Activated CD4-positive, alpha-beta memory T cell treated with anti-CD3 and anti-CD28 coated beads for 36 hours (primary cell): ENCODE data around the gene DOLK. TPM values are rescaled to one million over a fixed set of nuclear protein-coding genes. Genes with fewer than 3 reads are reported as not detected.

Experiments used
- CTCF ChIA-PET: fragments of 350-600 bp; sonication (Branson Sonifier 250); formaldehyde crosslinking; loops from one replicate; lab custom pipeline; 2021; ENCODE audit warnings: antibody characterized with exemption, inconsistent platforms; lab: Charles Lee
- POLR2A ChIA-PET: fragments of 350-600 bp; sonication (Branson Sonifier 250); formaldehyde crosslinking; loops from one replicate; lab custom pipeline; 2021; ENCODE audit warnings: antibody characterized with exemption; lab: Charles Lee
- DNase-seq: peaks from one replicate; pipeline ENCODE4 v3.0.0-alpha.2; 2020
- H3K27ac Mint-ChIP-seq: one replicate; pipeline ENCODE4 v1.8.0; 2021; ENCODE audit warnings: mixed read lengths
- H3K27me3 Mint-ChIP-seq: one replicate; pipeline ENCODE4 v1.8.0; 2021; ENCODE audit warnings: mixed read lengths
- H3K36me3 Mint-ChIP-seq: one replicate; pipeline ENCODE4 v1.8.0; 2021; ENCODE audit warnings: mixed read lengths
- H3K4me1 Mint-ChIP-seq: one replicate; pipeline ENCODE4 v1.8.0; 2021; ENCODE audit warnings: low read depth, mixed read lengths
- H3K4me3 Mint-ChIP-seq: one replicate; pipeline ENCODE4 v1.8.0; 2021; ENCODE audit warnings: mild to moderate bottlenecking, mixed read lengths
- H3K9me3 Mint-ChIP-seq: one replicate; pipeline ENCODE4 v1.8.0; 2021; ENCODE audit warnings: mixed read lengths
- intact Hi-C: fragments of 100-400 bp; cut with micrococcal nuclease; formaldehyde crosslinking; loops from one replicate; pipeline ENCODE4 v1.15.1; 2023
- total RNA-seq, 2 experiments: library from RNA; stranded (reverse); gene quantifications; one replicate each; pipeline ENCODE4 v1.2.3, GENCODE V29; 2021

The DOLK gene
- total RNA-seq, 2 experiments from 2014 or later: 5.7 to 6.7 TPM

DNA sequence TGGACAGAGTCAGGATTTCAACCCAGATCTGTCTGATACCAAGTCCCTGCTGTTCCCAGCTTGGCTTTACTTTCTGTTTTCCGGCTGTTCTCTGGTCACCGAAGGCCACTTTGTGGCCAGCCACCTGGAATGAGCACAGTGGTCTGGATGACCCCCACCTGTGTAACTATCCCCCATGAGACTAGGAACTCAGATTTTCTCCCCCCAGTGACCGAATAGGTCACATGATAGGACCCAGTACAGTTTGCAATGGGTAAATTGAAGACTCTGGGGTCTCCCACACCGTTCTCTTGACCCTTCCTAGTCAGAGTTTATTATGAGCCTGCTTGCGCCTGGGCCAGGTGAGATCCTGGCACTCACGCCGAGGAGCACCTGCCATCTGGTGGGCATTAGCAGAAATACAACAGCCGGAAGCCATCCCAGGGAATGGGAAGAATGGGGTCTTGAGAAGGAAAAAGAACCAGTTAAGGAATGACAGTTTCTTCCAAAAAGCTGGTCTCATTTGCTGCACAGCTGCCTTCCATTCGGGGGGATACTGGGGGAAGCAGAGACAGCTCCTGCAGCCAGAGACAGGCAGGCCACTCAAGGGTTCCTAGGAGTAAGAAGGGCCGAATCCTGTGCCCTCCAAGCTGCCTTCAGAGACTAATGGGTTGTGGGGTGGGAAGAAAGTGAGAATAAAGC is 19.5 kb downstream of the DOLK start:
- POLR2A ChIA-PET: interaction anchor here (0.5 to 1.4 kb wide), 2 partner anchors 46 to 76 kb away, joined by 4 read pairs; partner anchors contain the start of gene KYAT1
- peaks cover 9% of the 10 kb centered on the region for H3K4me1 Mint-ChIP-seq
- no peak overlapping the region for H3K27ac Mint-ChIP-seq
- CTCF ChIA-PET: interaction anchor here (0.7 to 10.6 kb wide), 34 partner anchors 9 to 642 kb away, joined by 3 to 184 read pairs (median 4); partner anchors contain the start of genes ENDOG and SPOUT1
- DNase-seq: peak; percentile 65
- H3K36me3 Mint-ChIP-seq: no peaks in the 10 kb centered on the region
- H3K4me3 Mint-ChIP-seq: no peak overlapping the region
- no peaks in the 10 kb centered on the region for H3K27me3 Mint-ChIP-seq
- no peaks in the 10 kb centered on the region for H3K9me3 Mint-ChIP-seq
- intact Hi-C loops: loop anchor here (1.0 to 5.0 kb wide), 3 partner anchors 46 to 281 kb away; partner anchors contain the start of genes KYAT1 and LRRC8A

DNA sequence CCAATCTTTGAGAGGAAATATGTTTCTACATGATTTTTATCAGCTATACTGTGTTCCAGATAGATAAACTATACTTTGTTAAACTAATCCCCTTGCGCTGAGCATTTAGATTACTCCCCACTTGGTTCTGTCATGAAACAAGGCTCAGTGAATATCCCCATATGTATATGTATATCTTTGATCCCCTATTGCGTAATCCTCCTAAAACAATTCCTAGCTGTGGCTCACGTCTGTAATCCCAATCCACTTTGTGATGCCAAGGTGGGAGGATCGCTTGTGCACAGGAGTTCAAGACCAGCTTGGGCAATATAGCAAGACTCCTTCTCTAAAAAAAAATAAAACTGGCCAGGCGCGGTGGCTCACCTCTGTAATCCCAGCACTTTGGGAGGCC is 23.9 kb downstream of the DOLK start:
- POLR2A ChIA-PET: no interaction called here
- intact Hi-C loops: no loop called here
- peaks cover 12% of the 10 kb centered on the region for H3K4me1 Mint-ChIP-seq

DNA sequence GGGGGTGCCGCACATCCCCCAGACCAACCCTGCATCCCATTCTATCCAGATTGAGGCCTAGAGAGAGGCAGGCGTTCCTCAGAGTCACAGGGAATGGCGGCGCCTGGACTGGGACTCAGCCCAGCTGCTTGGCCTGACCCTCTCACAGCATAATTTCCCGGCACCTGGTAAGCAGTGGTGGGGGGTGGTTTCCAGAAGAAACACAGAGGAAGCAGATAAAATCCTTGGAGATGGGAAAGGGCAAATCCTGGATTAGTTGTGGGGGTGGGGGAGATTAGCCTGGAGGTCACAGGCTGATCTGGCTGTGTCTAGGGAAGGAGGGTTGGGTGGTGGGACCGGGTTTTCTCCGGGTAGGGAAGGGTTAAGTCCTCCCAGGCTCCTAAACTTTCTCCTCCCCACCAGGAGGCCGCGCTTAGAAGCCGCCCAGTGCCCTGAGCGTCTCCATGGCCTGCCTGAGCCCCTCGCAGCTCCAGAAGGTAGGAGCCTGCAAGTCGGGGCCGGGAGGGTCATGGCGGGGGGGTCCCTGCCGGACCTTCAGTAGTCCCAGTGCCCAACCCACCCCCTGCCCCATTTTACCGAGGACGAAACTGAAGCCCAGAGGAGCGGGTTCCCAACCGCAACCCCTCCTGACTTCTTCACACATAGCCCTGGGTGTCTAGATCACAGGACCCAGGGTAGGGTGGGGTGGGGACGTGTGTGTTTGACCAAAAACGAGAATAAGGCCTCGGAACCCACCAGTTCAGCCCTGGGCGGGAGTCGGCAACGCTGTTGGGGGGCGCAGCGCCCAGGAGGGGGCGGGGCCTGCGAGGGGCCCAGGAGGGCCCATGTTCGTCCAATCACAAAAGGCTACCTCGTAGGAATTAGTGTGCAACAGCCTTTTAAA is 25.3 kb downstream of the DOLK start:
- POLR2A ChIA-PET: no interaction called here
- peaks cover 6% of the 10 kb centered on the region for H3K4me1 Mint-ChIP-seq
- CTCF ChIA-PET: interaction anchor here (10.6 kb wide), 1 partner anchor 58 kb away, joined by 184 read pairs; no protein-coding TSS in a partner anchor
- intact Hi-C loops: no loop called here
- H3K36me3 Mint-ChIP-seq: peaks cover 5% of the 10 kb centered on the region
- DNase-seq: no peak
- no peak overlapping the region for H3K27ac Mint-ChIP-seq
- H3K27me3 Mint-ChIP-seq: no peaks in the 10 kb centered on the region
- H3K9me3 Mint-ChIP-seq: no peaks in the 10 kb centered on the region
- no peak overlapping the region for H3K4me3 Mint-ChIP-seq

More for the DNA sequence above, 23.9 kb downstream of the DOLK start:
- CTCF ChIA-PET: interaction anchor here (1.3 to 10.6 kb wide), 2 partner anchors 60 to 106 kb away, joined by 3 to 184 read pairs; no protein-coding TSS in a partner anchor
- no peak overlapping the region for H3K27ac Mint-ChIP-seq
- no peaks in the 10 kb centered on the region for H3K9me3 Mint-ChIP-seq
- H3K36me3 Mint-ChIP-seq: no peaks in the 10 kb centered on the region
- no peaks in the 10 kb centered on the region for H3K27me3 Mint-ChIP-seq
- H3K4me3 Mint-ChIP-seq: no peak overlapping the region
- DNase-seq: no peak

DNA sequence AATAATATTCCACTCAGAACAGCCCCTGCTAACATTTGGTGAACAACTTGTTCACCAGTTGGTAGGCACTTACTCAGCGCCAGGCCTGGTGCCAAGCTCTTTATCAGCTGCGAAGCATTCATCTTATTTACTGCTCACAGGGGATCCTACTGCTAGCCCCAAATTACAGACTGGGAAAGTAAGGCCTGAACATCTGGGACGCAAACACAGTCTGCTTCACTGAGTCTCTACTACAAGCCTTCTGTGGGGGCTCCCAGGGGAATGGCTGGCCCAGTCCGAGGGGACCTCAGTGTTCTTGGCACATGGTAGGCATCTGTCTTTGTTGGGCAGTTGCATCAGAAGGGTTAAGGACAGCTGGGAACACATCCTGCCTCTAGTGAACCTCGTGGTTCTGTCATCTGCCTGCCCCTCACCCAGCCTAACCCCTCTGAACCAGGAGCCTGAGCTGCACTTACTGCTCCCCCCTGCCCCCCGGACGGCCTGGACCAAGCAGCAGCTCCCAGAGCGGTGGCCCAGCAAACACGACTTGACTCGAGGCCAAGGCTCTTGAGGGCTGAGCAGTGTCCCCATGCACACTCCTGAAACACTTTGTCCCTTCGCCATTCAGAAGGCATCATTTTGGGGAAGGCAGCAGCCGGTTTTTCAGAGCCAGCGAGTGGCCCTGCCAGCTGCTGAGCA is 26.9 kb downstream of the DOLK start, which contains the start of gene PHYHD1:
PHYHD1 (plus strand) TSS at position 602 of the 678 bp plus-strand sequence. CDS start 1,342 bp downstream, outside the sequence.
- ChIA-PET CTCF (interaction anchor here (1.0 kb wide), 1 partner anchor 58 kb away, joined by 3 read pairs; no protein-coding TSS in a partner anchor), POLR2A (interaction anchor here (0.6 kb wide), 1 partner anchor 847 kb away, joined by 3 read pairs; no protein-coding TSS in a partner anchor)
- no peaks in the 10 kb centered on the region for H3K9me3 Mint-ChIP-seq
- H3K36me3 Mint-ChIP-seq: peaks cover 9% of the 10 kb centered on the region
- H3K27me3 Mint-ChIP-seq: no peaks in the 10 kb centered on the region
- no peak within 1 kb of the TSS for H3K4me3 Mint-ChIP-seq
- no peak for DNase-seq
- H3K27ac Mint-ChIP-seq: peak within 1 kb of the TSS; percentile 28
- H3K4me1 Mint-ChIP-seq: peaks cover 3% of the 10 kb centered on the region
- intact Hi-C loops: no loop called here

DNA sequence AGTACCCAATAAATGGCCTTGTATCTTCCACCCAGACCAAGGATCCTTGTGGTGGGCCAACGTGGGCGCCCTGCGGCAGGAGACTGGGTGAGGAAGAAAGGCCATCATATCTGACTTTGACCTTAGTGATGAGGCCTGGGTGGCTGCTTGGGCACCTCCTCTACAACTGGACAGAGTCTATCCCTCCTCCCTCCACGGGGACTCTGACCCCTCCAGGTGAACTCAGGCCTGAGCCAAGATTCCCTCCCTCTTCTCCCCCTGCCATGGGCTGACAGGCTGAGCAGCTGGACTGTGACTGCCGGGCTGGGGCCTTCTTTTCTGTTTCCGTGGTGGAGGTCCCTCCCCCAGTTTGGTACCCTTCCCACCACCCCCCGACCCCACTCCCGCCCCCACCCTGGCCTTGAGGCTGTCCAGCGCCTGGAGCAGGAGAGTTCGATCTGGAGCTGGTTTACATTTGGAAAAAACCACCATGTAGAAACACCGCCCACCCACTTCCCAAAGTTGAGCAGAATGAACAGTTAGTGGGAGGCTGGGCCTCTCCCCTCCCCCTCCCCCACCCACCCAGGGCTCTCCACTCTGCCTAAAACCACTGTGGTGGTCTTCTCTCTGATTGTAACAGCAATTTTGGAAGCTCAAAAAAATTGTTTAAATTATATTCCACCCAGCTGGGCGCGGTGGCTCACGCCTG is 27.9 kb downstream of the DOLK start:
- H3K27ac Mint-ChIP-seq: no peak overlapping the region
- peaks cover 3% of the 10 kb centered on the region for H3K4me1 Mint-ChIP-seq
- ChIA-PET CTCF (interaction anchor here (0.6 kb wide), 1 partner anchor 56 kb away, joined by 3 read pairs; no protein-coding TSS in a partner anchor), POLR2A (no interaction called here)
- intact Hi-C loops: no loop called here
- H3K27me3 Mint-ChIP-seq: no peaks in the 10 kb centered on the region
- H3K4me3 Mint-ChIP-seq: no peak overlapping the region
- no peak for DNase-seq
- H3K36me3 Mint-ChIP-seq: peaks cover 9% of the 10 kb centered on the region
- H3K9me3 Mint-ChIP-seq: no peaks in the 10 kb centered on the region

DNA sequence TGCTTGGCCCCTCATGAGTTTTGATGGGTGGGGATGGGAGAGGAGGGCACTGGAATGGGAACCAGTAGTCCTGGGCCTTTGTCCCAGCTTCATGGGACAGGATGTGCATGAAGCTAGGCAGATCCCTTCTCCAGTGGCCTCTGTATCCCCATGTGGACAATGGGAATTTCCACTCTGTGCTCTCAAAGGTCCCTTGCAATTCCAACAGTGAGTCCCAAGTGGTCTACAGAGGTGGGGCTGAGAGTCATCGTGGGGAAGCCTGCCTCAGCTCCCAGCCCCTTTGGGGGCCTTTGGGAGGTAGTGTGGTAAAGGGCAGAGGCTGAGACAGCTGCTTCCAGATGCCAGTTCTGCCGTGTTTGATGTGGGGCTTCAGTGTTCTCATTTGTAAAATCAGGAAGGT is 28.5 kb downstream of the DOLK start:
- Mint-ChIP-seq H3K4me3 (no peak overlapping the region), H3K36me3 (peaks cover 9% of the 10 kb centered on the region), H3K9me3 (no peaks in the 10 kb centered on the region), H3K27me3 (no peaks in the 10 kb centered on the region), H3K27ac (no peak overlapping the region), H3K4me1 (peaks cover 3% of the 10 kb centered on the region)
- CTCF ChIA-PET: interaction anchor here (0.6 kb wide), 1 partner anchor 55 kb away, joined by 3 read pairs; no protein-coding TSS in a partner anchor
- POLR2A ChIA-PET: no interaction called here
- no peak for DNase-seq
- intact Hi-C loops: no loop called here

DNA sequence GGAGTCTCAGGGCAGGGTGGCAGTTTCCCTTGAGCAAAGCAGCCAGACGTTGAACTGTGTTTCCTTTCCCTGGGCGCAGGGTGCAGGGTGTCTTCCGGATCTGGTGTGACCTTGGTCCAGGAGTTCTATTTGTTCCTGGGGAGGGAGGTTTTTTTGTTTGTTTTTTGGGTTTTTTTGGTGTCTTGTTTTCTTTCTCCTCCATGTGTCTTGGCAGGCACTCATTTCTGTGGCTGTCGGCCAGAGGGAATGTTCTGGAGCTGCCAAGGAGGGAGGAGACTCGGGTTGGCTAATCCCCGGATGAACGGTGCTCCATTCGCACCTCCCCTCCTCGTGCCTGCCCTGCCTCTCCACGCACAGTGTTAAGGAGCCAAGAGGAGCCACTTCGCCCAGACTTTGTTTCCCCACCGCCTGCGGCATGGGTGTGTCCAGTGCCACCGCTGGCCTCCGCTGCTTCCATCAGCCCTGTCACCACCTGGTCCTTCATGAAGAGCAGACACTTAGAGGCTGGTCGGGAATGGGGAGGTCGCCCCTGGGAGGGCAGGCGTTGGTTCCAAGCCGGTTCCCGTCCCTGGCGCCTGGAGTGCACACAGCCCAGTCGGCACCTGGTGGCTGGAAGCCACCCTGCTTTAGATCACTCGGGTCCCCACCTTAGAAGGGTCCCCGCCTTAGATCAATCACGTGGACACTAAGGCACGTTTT is 30.1 kb downstream of the DOLK start:
- Mint-ChIP-seq H3K27me3 (no peaks in the 10 kb centered on the region), H3K36me3 (peaks cover 15% of the 10 kb centered on the region), H3K4me3 (no peak overlapping the region), H3K4me1 (peaks cover 19% of the 10 kb centered on the region), H3K27ac (no peak overlapping the region), H3K9me3 (no peaks in the 10 kb centered on the region)
- intact Hi-C loops: no loop called here
- POLR2A ChIA-PET: interaction anchor here (0.7 kb wide), 1 partner anchor 177 kb away, joined by 3 read pairs; no protein-coding TSS in a partner anchor
- CTCF ChIA-PET: interaction anchor here (0.6 to 1.5 kb wide), 2 partner anchors 54 to 358 kb away, joined by 3 to 4 read pairs; no protein-coding TSS in a partner anchor
- no peak for DNase-seq

DNA sequence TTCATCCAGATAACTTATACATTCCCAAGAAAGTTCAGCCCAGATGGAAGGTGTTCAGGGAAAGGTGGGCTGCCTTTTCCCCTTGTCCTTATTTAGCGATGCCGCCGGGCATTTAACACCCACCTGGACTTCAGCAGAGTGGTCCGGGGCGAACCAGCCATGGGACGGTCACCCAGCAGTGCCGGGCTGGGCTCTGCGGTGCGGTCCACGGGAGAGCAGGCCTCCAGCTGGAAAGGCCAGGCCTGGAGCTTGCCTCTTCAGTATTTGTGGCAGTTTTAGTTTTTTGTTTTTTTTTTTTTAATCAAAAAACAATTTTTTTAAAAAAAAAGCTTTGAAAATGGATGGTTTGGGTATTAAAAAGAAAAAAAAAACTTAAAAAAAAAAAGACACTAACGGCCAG is 30.7 kb downstream of the DOLK start:
- no peaks in the 10 kb centered on the region for H3K27me3 Mint-ChIP-seq
- intact Hi-C loops: no loop called here
- DNase-seq: no peak
- POLR2A ChIA-PET: interaction anchor here (0.7 kb wide), 1 partner anchor 176 kb away, joined by 3 read pairs; no protein-coding TSS in a partner anchor
- H3K4me3 Mint-ChIP-seq: no peak overlapping the region
- peaks cover 24% of the 10 kb centered on the region for H3K4me1 Mint-ChIP-seq
- no peaks in the 10 kb centered on the region for H3K9me3 Mint-ChIP-seq
- peaks cover 15% of the 10 kb centered on the region for H3K36me3 Mint-ChIP-seq
- H3K27ac Mint-ChIP-seq: no peak overlapping the region
- CTCF ChIA-PET: interaction anchor here (0.6 to 1.5 kb wide), 2 partner anchors 53 to 357 kb away, joined by 3 to 4 read pairs; no protein-coding TSS in a partner anchor

DNA sequence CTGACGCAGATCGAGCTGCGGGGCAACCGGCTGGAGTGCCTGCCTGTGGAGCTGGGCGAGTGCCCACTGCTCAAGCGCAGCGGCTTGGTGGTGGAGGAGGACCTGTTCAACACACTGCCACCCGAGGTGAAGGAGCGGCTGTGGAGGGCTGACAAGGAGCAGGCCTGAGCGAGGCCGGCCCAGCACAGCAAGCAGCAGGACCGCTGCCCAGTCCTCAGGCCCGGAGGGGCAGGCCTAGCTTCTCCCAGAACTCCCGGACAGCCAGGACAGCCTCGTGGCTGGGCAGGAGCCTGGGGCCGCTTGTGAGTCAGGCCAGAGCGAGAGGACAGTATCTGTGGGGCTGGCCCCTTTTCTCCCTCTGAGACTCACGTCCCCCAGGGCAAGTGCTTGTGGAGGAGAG is 31.2 kb downstream of the DOLK start:
- Mint-ChIP-seq H3K27me3 (no peaks in the 10 kb centered on the region), H3K9me3 (no peaks in the 10 kb centered on the region), H3K27ac (no peak overlapping the region), H3K36me3 (peaks cover 15% of the 10 kb centered on the region), H3K4me1 (peaks cover 29% of the 10 kb centered on the region), H3K4me3 (no peak overlapping the region)
- intact Hi-C loops: no loop called here
- no peak for DNase-seq
- CTCF ChIA-PET: interaction anchor here (0.6 to 1.5 kb wide), 2 partner anchors 53 to 357 kb away, joined by 3 to 4 read pairs; no protein-coding TSS in a partner anchor
- POLR2A ChIA-PET: interaction anchor here (0.7 kb wide), 1 partner anchor 176 kb away, joined by 3 read pairs; no protein-coding TSS in a partner anchor

DNA sequence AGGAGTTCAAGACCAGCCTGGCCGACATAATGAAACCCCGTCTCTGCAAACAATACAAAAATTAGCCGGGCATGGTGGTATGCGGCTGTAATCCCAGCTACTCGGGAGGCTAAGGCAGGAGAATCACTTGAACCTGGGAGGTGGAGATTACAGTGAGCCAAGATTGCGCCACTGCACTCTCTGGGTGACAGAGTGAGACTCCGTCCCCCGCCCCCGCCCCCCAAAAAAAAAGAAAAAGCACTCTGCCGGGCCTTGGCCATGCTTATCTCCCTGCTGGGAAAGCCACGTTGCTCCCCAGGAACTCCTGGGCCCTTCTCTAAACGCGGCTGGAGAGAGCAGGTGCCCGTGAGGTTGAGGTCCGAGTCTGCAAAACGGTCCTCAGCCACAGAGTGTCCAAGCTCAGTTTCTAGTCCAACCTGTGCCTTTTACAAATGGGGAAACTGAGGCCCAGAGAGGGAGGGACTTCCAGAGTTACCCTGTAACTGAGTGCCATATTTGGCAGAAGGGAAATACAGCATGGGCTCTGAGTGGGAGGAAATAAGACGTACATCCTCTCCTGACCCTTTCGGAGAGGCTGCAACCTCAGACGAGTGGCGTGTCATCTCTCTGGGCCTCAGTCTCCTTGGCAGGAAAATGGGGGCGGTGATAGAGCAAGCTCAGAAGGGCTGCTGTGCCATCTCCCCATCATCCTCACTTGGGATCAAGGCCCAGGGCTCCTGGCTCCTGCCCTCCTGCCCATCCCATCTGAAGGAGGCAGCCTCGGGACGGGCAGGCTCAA is 33.2 kb downstream of the DOLK start:
- H3K36me3 Mint-ChIP-seq: peaks cover 25% of the 10 kb centered on the region
- no peaks in the 10 kb centered on the region for H3K9me3 Mint-ChIP-seq
- intact Hi-C loops: no loop called here
- peaks cover 37% of the 10 kb centered on the region for H3K4me1 Mint-ChIP-seq
- DNase-seq: peak; percentile 40
- H3K27ac Mint-ChIP-seq: peak overlapping the region; percentile 28
- no peak overlapping the region for H3K4me3 Mint-ChIP-seq
- CTCF ChIA-PET: interaction anchor here (1.3 to 2.2 kb wide), 2 partner anchors 15 to 96 kb away, joined by 3 to 10 read pairs; partner anchors contain the start of gene ENDOG
- no peaks in the 10 kb centered on the region for H3K27me3 Mint-ChIP-seq
- POLR2A ChIA-PET: no interaction called here
